GM12878 (cell line): Measurements from ENCODE around the gene FAM83G. TPM values are rescaled to one million over a fixed set of nuclear protein-coding genes. Genes with fewer than 3 reads are reported as not detected.

Source experiments
- ATAC-seq: fragments of 200-7000 bp; cut with Tn5 transposase; 3 replicates; pipeline ENCODE4 v1.9.1; 2020; ENCODE audit warnings: mild to moderate bottlenecking, moderate library complexity
- BruUV-seq: library from RNA; stranded (reverse); fragments of 400-500 nt; replicated peaks from 2 replicates; lab custom pipeline; 2021; lab: Mats Ljungman, UMichigan
- CTCF ChIA-PET: fragments of 300-600 bp; sonication (Branson Sonifier 250); formaldehyde crosslinking; extraction: SDS; loops from one replicate; lab custom pipeline; 2021; ENCODE audit warnings: inconsistent platforms; lab: Yijun Ruan, JAX
- POLR2A ChIA-PET: fragments of 350-600 bp; formaldehyde crosslinking; extraction: SDS; loops from one replicate; lab custom pipeline; 2021; ENCODE audit warnings: inconsistent platforms; lab: Charles Lee
- RAD21 ChIA-PET: fragments of 300-600 bp; sonication (Branson Sonifier 250); formaldehyde crosslinking; loops from one replicate; lab custom pipeline; 2023; ENCODE audit warnings: antibody characterized with exemption; ENCODE audit not compliant: unreplicated experiment; lab: Charles Lee
- SMC1A ChIA-PET: fragments of 300-600 bp; sonication (Branson Sonifier 250); formaldehyde crosslinking; loops from one replicate; lab custom pipeline; 2023; ENCODE audit not compliant: unreplicated experiment, uncharacterized antibody; lab: Charles Lee
- DNase-seq: peaks from one replicate; pipeline ENCODE4 v3.0.0-alpha.2; 2011; ENCODE audit warnings: low read depth, low spot score
- FAIRE-seq: peaks from 3 replicates; lab custom pipeline; 2011; peaks lifted over from hg19 to GRCh38; lab: Jason Lieb, UNC
- H2AFZ ChIP-seq: 2 replicates; pipeline ENCODE4 v1.6.0; 2011; ENCODE audit warnings: low read depth, low read length, control low read depth; ENCODE audit not compliant: control insufficient read depth
- H3K27ac ChIP-seq: 2 replicates; pipeline ENCODE4 v1.5.1; 2011; ENCODE audit warnings: control low read depth; ENCODE audit not compliant: control insufficient read depth, insufficient read depth
- H3K27me3 ChIP-seq, 2 experiments: replicated peaks in 1 of 2; 2 replicates each; pipeline versions ENCODE4 v1.6.0 to v1.6.1; 2011; ENCODE audit warnings: low read length in 1 of 2; ENCODE audit not compliant: control insufficient read depth in 2 of 2, insufficient read depth in 2 of 2
- H3K36me3 ChIP-seq, 2 experiments: 2 replicates each; pipeline ENCODE4 v1.5.1; 2011; ENCODE audit warnings: low read length in 1 of 2; ENCODE audit not compliant: control insufficient read depth in 2 of 2, insufficient read depth in 2 of 2
- H3K4me1 ChIP-seq: 2 replicates; pipeline ENCODE4 v1.6.1; 2011; ENCODE audit warnings: mild to moderate bottlenecking, low read length, moderate library complexity, mixed read lengths; ENCODE audit not compliant: control insufficient read depth, insufficient read depth
- H3K4me2 ChIP-seq: 2 replicates; pipeline ENCODE4 v1.6.0; 2011; ENCODE audit warnings: control low read depth; ENCODE audit not compliant: control insufficient read depth, insufficient read depth
- H3K4me3 ChIP-seq: fragments of 200-600 bp; sonication (generic); 2 replicates; pipeline ENCODE4 v1.5.1; 2016
- H3K79me2 ChIP-seq: 2 replicates; pipeline ENCODE4 v1.6.0; 2011; ENCODE audit warnings: low read length; ENCODE audit not compliant: control insufficient read depth, insufficient read depth
- H3K9ac ChIP-seq: 2 replicates; pipeline ENCODE4 v1.8.0; 2011; ENCODE audit warnings: low read length, control low read depth, mixed read lengths; ENCODE audit not compliant: control insufficient read depth, insufficient read depth
- H3K9me3 ChIP-seq: replicated peaks from 3 replicates; pipeline ENCODE4 v1.5.1; 2011; ENCODE audit warnings: mild to moderate bottlenecking, low read length; ENCODE audit not compliant: control insufficient read depth, insufficient read depth
- H4K20me1 ChIP-seq: 2 replicates; pipeline ENCODE4 v1.6.0; 2011; ENCODE audit not compliant: control insufficient read depth, insufficient read depth
- BMI1 ChIP-seq: fragments of 450-650 bp; IDR thresholded peaks from 2 replicates; pipeline ENCODE4 v1.6.1; 2016; ENCODE audit warnings: mild to moderate bottlenecking, moderate library complexity, borderline replicate concordance
- EGR1 ChIP-seq, 2 experiments: IDR thresholded peaks; 1 replicate in 1 of 2; 2 replicates in 1 of 2; pipeline ENCODE4 v1.6.1; 2011 to 2012; ENCODE audit warnings: low read depth in 2 of 2, low read length in 2 of 2, borderline replicate concordance in 1 of 2, mild to moderate bottlenecking in 1 of 2, moderate library complexity in 1 of 2
- ESRRA ChIP-seq: IDR thresholded peaks from 2 replicates; pipeline ENCODE4 v1.6.1; 2012; ENCODE audit warnings: mild to moderate bottlenecking, low read length, improper control_type of control experiment
- HCFC1 ChIP-seq: fragments of 150-350 bp; IDR thresholded peaks from 2 replicates; pipeline ENCODE4 v1.6.1; 2014; ENCODE audit warnings: low read length
- HDGF ChIP-seq: fragments of 450-650 bp; IDR thresholded peaks from 2 replicates; pipeline ENCODE4 v1.6.1; 2016; ENCODE audit warnings: antibody characterized with exemption
- MEF2A ChIP-seq: IDR thresholded peaks from 2 replicates; pipeline ENCODE4 v1.6.1; 2011; ENCODE audit warnings: low read depth, mild to moderate bottlenecking, low read length, moderate library complexity; ENCODE audit not compliant: insufficient read depth
- NFIC ChIP-seq: IDR thresholded peaks from 2 replicates; pipeline ENCODE4 v1.6.1; 2012; ENCODE audit warnings: low read depth, mild to moderate bottlenecking, inconsistent platforms, low read length, moderate library complexity
- RBBP5 ChIP-seq: fragments of 200-600 bp; sonication (generic); conservative IDR thresholded peaks from 2 replicates; pipeline ENCODE4 v1.6.1; 2016
- SREBF2 ChIP-seq: IDR thresholded peaks from 2 replicates; pipeline ENCODE4 v1.6.1; 2012; ENCODE audit warnings: mild to moderate bottlenecking, low read length
- USF1 ChIP-seq: IDR thresholded peaks from 2 replicates; pipeline ENCODE4 v1.6.1; 2011; ENCODE audit warnings: borderline replicate concordance, low read depth, mild to moderate bottlenecking, moderate library complexity, mixed read lengths, low read length; ENCODE audit not compliant: insufficient read depth; ENCODE audit errors: extremely low read length
- ZNF207 ChIP-seq: fragments of 450-650 bp; IDR thresholded peaks from 2 replicates; pipeline ENCODE4 v1.6.1; 2014; ENCODE audit warnings: antibody characterized with exemption, mild to moderate bottlenecking, borderline replicate concordance
- ZNF687 ChIP-seq: fragments of 450-650 bp; IDR thresholded peaks from 2 replicates; pipeline ENCODE4 v1.6.1; 2017; ENCODE audit warnings: mild to moderate bottlenecking, moderate library complexity
- WGBS: methylation state at CpG from one replicate; pipeline ENCODE4 v1.1.6; 2016; ENCODE audit warnings: low lambda C conversion rate; ENCODE audit not compliant: insufficient replicate concordance, insufficient coverage; ENCODE audit errors: missing lambda C conversion rate; 5-methylcytosine and 5-hydroxymethylcytosine counted together
- in situ Hi-C: fragments of 300-500 bp; cut with MboI; formaldehyde crosslinking; loops from 9 replicates; pipeline ENCODE4 v1.14.3; 2018; ENCODE audit warnings: mixed read lengths
- intact Hi-C: fragments of 100-400 bp; cut with micrococcal nuclease; formaldehyde crosslinking; loops from one replicate; pipeline ENCODE4 v1.14.2; 2022; ENCODE audit not compliant: unreplicated experiment
- polyA plus RNA-seq, 11 experiments: library from polyadenylated mRNA; depleted of rRNA in 4 of 11; unstranded in 6 of 11; stranded (reverse) in 5 of 11; fragments of >200 nt; fragmentation: Nextera tagmentation in 4 of 11; fragmentation: Illumina TruSeq in 1 of 11; extraction: Ambion mirVana in 4 of 11; extraction: Trizol in 1 of 11; gene quantifications; 1 replicate in 1 of 11; 2 replicates in 10 of 11; pipeline versions ENCODE4 v1.2.1 to v1.2.3, GENCODE V29; 2011 to 2016; ENCODE audit warnings: inconsistent platforms in 2 of 11, missing spikeins in 2 of 11, low read depth in 1 of 11
- total RNA-seq, 4 experiments: library from RNA; depleted of rRNA in 3 of 4; stranded (reverse); fragments of >200 nt in 3 of 4; fragmentation: Illumina TruSeq in 1 of 4; extraction: Trizol in 1 of 4; gene quantifications; 2 replicates each; pipeline versions ENCODE4 v1.2.1 to v1.2.3, GENCODE V29; 2013 to 2021
- TF ChIP-seq, protein P1 (sequence below): fragments of 150-350 bp; IDR thresholded peaks from 2 replicates; pipeline ENCODE4 v1.6.1; 2014; ENCODE audit warnings: mild to moderate bottlenecking, low read depth, low read length

Gene FAM83G
- total and polyA plus RNA-seq, 10 of the 15 experiments (the other 5 are each of a cell fraction or from before 2014, with no cell fraction given): 0.03 to 16.7 (median 6.5) TPM

DNA sequence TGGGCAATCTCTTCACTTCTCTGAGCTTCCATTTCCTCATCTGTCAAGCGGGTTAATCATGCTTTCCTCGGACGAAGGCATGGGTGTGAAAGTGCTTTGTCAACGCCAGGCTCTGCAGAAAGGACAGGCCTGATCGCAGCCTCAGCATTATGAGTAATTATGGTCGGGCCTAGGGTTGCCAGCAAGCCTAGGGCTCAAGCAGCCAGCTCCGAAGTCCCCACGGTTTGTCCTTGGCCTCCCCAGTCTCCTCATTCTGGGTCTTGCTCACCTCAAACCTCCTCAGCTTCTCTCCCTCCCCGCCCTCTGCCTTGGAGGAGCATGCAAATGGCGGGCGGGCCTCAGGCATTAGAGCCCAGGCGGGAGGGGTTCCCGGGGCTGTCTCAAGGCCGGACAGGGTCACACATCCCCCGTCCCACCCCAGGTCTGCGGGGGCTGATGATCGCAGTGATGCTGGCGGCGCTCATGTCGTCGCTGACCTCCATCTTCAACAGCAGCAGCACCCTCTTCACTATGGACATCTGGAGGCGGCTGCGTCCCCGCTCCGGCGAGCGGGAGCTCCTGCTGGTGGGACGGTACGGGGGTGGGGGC lies 10.2 kb upstream of the FAM83G start:
- Histone ChIP-seq H3K27me3 (no peaks in the 10 kb centered on the region), H3K27ac (no peak overlapping the region), H3K9me3 (no peaks in the 10 kb centered on the region)
- in situ Hi-C loops: no loop called here
- TF ChIP-seq ZNF207: no peak
- no peak for TF ChIP-seq USF1
- no peak for TF ChIP-seq NFIC
- no peak for TF ChIP-seq ZNF687
- TF ChIP-seq HCFC1: no peak
- no peak for TF ChIP-seq RBBP5
- TF ChIP-seq EGR1 (IDR thresholded peaks at IDR 0.05; ENCODE audit: borderline replicate concordance in 1 of 2, low read depth in 2 of 2, low read length in 2 of 2): no peak
- TF ChIP-seq HDGF: no peak
- no peak for TF ChIP-seq BMI1
- no peak for TF ChIP-seq ESRRA
- TF ChIP-seq MEF2A: no peak
- TF ChIP-seq, protein P1, sequence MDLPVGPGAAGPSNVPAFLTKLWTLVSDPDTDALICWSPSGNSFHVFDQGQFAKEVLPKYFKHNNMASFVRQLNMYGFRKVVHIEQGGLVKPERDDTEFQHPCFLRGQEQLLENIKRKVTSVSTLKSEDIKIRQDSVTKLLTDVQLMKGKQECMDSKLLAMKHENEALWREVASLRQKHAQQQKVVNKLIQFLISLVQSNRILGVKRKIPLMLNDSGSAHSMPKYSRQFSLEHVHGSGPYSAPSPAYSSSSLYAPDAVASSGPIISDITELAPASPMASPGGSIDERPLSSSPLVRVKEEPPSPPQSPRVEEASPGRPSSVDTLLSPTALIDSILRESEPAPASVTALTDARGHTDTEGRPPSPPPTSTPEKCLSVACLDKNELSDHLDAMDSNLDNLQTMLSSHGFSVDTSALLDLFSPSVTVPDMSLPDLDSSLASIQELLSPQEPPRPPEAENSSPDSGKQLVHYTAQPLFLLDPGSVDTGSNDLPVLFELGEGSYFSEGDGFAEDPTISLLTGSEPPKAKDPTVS: no peak
- no peak for TF ChIP-seq SREBF2
- TF ChIP-seq, all 136 proteins: peak for 0
- no TSS peak for BruUV-seq
- Histone ChIP-seq H3K9ac (no peak overlapping the region), H2AFZ (no peak overlapping the region), H3K4me2 (no peak overlapping the region), H4K20me1 (no peaks in the 10 kb centered on the region), H3K79me2 (no peaks in the 10 kb centered on the region), H3K4me1 (no peaks in the 10 kb centered on the region), H3K4me3 (no peak overlapping the region), H3K36me3 (no peaks in the 10 kb centered on the region; a peak in 1 of 4 replicates)
- WGBS: 69% methylated on average over 29 of the region's 29 CpGs
- SMC1A ChIA-PET: interaction anchor here (1.6 kb wide), 1 partner anchor 54 kb away, joined by 4 read pairs; no protein-coding TSS in a partner anchor
- no peak for FAIRE-seq
- intact Hi-C loops: no loop called here
- no peak for ATAC-seq
- POLR2A ChIA-PET: no interaction called here
- no peak for DNase-seq
- CTCF ChIA-PET: no interaction called here
- RAD21 ChIA-PET: no interaction called here
